HL-60 (cell line): Measurements from ENCODE around the gene NRXN2.

ENCODE experiments used
- DNase-seq, 2 experiments: peaks; one replicate each; pipeline ENCODE4 v3.0.0-alpha.2; 2010 to 2020; ENCODE audit warnings: low read depth in 1 of 2, low spot score in 1 of 2
- H3K27ac ChIP-seq: fragments of 250-450 bp; sonication (Bioruptor Pico); replicated peaks from 2 replicates; pipeline ENCODE4 v1.5.1; 2020; ENCODE audit warnings: mild to moderate bottlenecking, moderate library complexity
- H3K27me3 ChIP-seq: fragments of 250-450 bp; sonication (Bioruptor Pico); 2 replicates; pipeline ENCODE4 v1.5.1; 2021; ENCODE audit warnings: mild to moderate bottlenecking, moderate library complexity; ENCODE audit not compliant: insufficient read depth, poor library complexity, severe bottlenecking
- H3K4me3 ChIP-seq: replicated peaks from 2 replicates; pipeline ENCODE4 v1.5.1; 2011; ENCODE audit warnings: mild to moderate bottlenecking, control low read depth, low read length; ENCODE audit not compliant: insufficient read depth
- GABPA ChIP-seq: IDR thresholded peaks from 2 replicates; pipeline ENCODE4 v1.6.1; 2012; ENCODE audit warnings: low read depth
- POLR2AphosphoS5 ChIP-seq: IDR thresholded peaks from 2 replicates; pipeline ENCODE4 v1.6.1; 2012; ENCODE audit warnings: low read depth
- SPI1 ChIP-seq: IDR thresholded peaks from 2 replicates; pipeline ENCODE4 v1.6.1; 2012; ENCODE audit warnings: low read depth, mild to moderate bottlenecking, borderline replicate concordance
- TF ChIP-seq, protein P1 (sequence below): IDR thresholded peaks from 2 replicates; pipeline ENCODE4 v1.6.1; 2012; ENCODE audit warnings: low read depth; ENCODE audit not compliant: insufficient replicate concordance
- TF ChIP-seq, protein P2 (sequence below): IDR thresholded peaks from one replicate; pipeline ENCODE4 v1.5.1; 2011; ENCODE audit warnings: low read length, control low read depth, inconsistent platforms; ENCODE audit not compliant: insufficient read depth

The NRXN2 gene

GRCh38 chr11:64624883-64625481, 98.0 kb downstream of the NRXN2 start:
- H3K4me3 ChIP-seq, result no peak overlapping the region
- H3K27ac ChIP-seq, result peak overlapping the region; percentile 69
- H3K27me3 ChIP-seq, result no peaks in the 10 kb centered on the region
- TF ChIP-seq, protein P1, sequence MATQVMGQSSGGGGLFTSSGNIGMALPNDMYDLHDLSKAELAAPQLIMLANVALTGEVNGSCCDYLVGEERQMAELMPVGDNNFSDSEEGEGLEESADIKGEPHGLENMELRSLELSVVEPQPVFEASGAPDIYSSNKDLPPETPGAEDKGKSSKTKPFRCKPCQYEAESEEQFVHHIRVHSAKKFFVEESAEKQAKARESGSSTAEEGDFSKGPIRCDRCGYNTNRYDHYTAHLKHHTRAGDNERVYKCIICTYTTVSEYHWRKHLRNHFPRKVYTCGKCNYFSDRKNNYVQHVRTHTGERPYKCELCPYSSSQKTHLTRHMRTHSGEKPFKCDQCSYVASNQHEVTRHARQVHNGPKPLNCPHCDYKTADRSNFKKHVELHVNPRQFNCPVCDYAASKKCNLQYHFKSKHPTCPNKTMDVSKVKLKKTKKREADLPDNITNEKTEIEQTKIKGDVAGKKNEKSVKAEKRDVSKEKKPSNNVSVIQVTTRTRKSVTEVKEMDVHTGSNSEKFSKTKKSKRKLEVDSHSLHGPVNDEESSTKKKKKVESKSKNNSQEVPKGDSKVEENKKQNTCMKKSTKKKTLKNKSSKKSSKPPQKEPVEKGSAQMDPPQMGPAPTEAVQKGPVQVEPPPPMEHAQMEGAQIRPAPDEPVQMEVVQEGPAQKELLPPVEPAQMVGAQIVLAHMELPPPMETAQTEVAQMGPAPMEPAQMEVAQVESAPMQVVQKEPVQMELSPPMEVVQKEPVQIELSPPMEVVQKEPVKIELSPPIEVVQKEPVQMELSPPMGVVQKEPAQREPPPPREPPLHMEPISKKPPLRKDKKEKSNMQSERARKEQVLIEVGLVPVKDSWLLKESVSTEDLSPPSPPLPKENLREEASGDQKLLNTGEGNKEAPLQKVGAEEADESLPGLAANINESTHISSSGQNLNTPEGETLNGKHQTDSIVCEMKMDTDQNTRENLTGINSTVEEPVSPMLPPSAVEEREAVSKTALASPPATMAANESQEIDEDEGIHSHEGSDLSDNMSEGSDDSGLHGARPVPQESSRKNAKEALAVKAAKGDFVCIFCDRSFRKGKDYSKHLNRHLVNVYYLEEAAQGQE, result no peak
- no peak for TF ChIP-seq GABPA
- TF ChIP-seq SPI1, result peak; percentile 94
- TF ChIP-seq, protein P2, sequence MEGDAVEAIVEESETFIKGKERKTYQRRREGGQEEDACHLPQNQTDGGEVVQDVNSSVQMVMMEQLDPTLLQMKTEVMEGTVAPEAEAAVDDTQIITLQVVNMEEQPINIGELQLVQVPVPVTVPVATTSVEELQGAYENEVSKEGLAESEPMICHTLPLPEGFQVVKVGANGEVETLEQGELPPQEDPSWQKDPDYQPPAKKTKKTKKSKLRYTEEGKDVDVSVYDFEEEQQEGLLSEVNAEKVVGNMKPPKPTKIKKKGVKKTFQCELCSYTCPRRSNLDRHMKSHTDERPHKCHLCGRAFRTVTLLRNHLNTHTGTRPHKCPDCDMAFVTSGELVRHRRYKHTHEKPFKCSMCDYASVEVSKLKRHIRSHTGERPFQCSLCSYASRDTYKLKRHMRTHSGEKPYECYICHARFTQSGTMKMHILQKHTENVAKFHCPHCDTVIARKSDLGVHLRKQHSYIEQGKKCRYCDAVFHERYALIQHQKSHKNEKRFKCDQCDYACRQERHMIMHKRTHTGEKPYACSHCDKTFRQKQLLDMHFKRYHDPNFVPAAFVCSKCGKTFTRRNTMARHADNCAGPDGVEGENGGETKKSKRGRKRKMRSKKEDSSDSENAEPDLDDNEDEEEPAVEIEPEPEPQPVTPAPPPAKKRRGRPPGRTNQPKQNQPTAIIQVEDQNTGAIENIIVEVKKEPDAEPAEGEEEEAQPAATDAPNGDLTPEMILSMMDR, result no peak
- DNase-seq, result peak; percentile 75 to 87

- Histone ChIP-seq H3K27ac (no peak overlapping the region), H3K27me3 (no peaks in the 10 kb centered on the region), H3K4me3 (no peak overlapping the region)
- no peak for DNase-seq
- TF ChIP-seq POLR2AphosphoS5 (no peak), GABPA (no peak), SPI1 (no peak)
- TF ChIP-seq, protein P2, result no peak
- TF ChIP-seq, protein P1, result no peak
Observed at GRCh38 chr11:64622681-64623080, 100.3 kb downstream of the NRXN2 start.

- peak in 1 of 2 experiments; percentile 29 for DNase-seq
- Histone ChIP-seq H3K4me3 (no peak overlapping the region), H3K27ac (peak overlapping the region; percentile 36), H3K27me3 (no peaks in the 10 kb centered on the region)
- TF ChIP-seq GABPA, result no peak
- TF ChIP-seq SPI1, result peak; percentile 88
- TF ChIP-seq, protein P1, result no peak
- TF ChIP-seq, protein P2, result no peak
Observed at GRCh38 chr11:64621283-64622019, 101.5 kb downstream of the NRXN2 start.
